ENCODE results near the gene CLCF1.

The CLCF1 gene

GRCh38 chr11:67372993-67373647 lies at the start of gene CLCF1:
Gene CLCF1 (minus strand): TSS chr11:67373598. CDS start chr11:67373539, 59 bp downstream.
- DNase-seq (ENCODE audit: low spot score): peak; percentile 82

GRCh38 chr11:67422891-67423290 lies 49.5 kb upstream of the CLCF1 start:
- no peak for DNase-seq (ENCODE audit: low spot score)

GRCh38 chr11:67421430-67422031 lies 48.1 kb upstream of the CLCF1 start:
- DNase-seq (ENCODE audit: low spot score): no peak

GRCh38 chr11:67420646-67421429 lies 47.4 kb upstream of the CLCF1 start:
- peak; percentile 99 for DNase-seq (ENCODE audit: low spot score)

GRCh38 chr11:67420147-67420645 lies 46.8 kb upstream of the CLCF1 start:
- DNase-seq (ENCODE audit: low spot score): no peak

GRCh38 chr11:67419325-67420049 lies 46.1 kb upstream of the CLCF1 start:
- no peak for DNase-seq (ENCODE audit: low spot score)

- no peak for DNase-seq (ENCODE audit: low spot score)
These were observed 45.3 kb upstream of the CLCF1 start for GRCh38 chr11:67418476-67419281.

- no peak for DNase-seq (ENCODE audit: low spot score)
These were observed 44.0 kb upstream of the CLCF1 start for GRCh38 chr11:67417425-67417824.

- no peak for DNase-seq (ENCODE audit: low spot score)
These were observed 43.3 kb upstream of the CLCF1 start for GRCh38 chr11:67416416-67417335.

GRCh38 chr11:67415501-67416304 lies 42.3 kb upstream of the CLCF1 start, which contains the start of gene CARNS1:
Gene CARNS1 (plus strand): TSS chr11:67415678. CDS start chr11:67416200, 522 bp downstream.
- DNase-seq (ENCODE audit: low spot score): no peak

GRCh38 chr11:67413266-67413849 lies 40.0 kb upstream of the CLCF1 start:
- no peak for DNase-seq (ENCODE audit: low spot score)

GRCh38 chr11:67412495-67413179 lies 39.2 kb upstream of the CLCF1 start:
- DNase-seq (ENCODE audit: low spot score): no peak

GRCh38 chr11:67411785-67412152 lies 38.4 kb upstream of the CLCF1 start:
- DNase-seq (ENCODE audit: low spot score): peak; percentile 6

GRCh38 chr11:67410984-67411784 lies 37.8 kb upstream of the CLCF1 start:
- DNase-seq (ENCODE audit: low spot score): peak; percentile 11

- no peak for DNase-seq (ENCODE audit: low spot score)
These were observed 37.0 kb upstream of the CLCF1 start for GRCh38 chr11:67410369-67410831.

- DNase-seq (ENCODE audit: low spot score): no peak
These were observed 36.5 kb upstream of the CLCF1 start for GRCh38 chr11:67409781-67410368.

- no peak for DNase-seq (ENCODE audit: low spot score)
These were observed 35.9 kb upstream of the CLCF1 start for GRCh38 chr11:67409261-67409666.
